HG03139 (cell line): ENCODE data around the gene IL36B.
"Not testable (repeated sequence)": the region's sequence is repeated elsewhere in the genome, so short reads cannot be mapped to it uniquely, and the experiment has no call there.

ENCODE experiments used
- ATAC-seq: cut with Tn5 transposase; IDR thresholded peaks from one replicate; pipeline ENCODE4 v1.9.1; 2021; ENCODE audit not compliant: unreplicated experiment

The IL36B gene

GRCh38 chr2:113052396-113052917, at the start of gene IL36B:
Gene IL36B, minus strand, starts transcription at chr2:113052867.
- no peak for ATAC-seq

GRCh38 chr2:113102133-113102532, 49.5 kb upstream of the IL36B start:
- no peak for ATAC-seq

GRCh38 chr2:113098532-113098931, 45.9 kb upstream of the IL36B start:
- no peak for ATAC-seq

- ATAC-seq, result no peak
Measured at GRCh38 chr2:113098041-113098440, 45.4 kb upstream of the IL36B start.

- ATAC-seq, result not testable (repeated sequence)
Measured at GRCh38 chr2:113096842-113097618, 44.4 kb upstream of the IL36B start.

GRCh38 chr2:113096306-113096705, 43.6 kb upstream of the IL36B start:
- not testable (repeated sequence) for ATAC-seq

- no peak for ATAC-seq
Measured at GRCh38 chr2:113093613-113093977, 40.9 kb upstream of the IL36B start.

- ATAC-seq, result no peak
Measured at GRCh38 chr2:113092864-113093612, 40.4 kb upstream of the IL36B start.

GRCh38 chr2:113091231-113091896, 38.7 kb upstream of the IL36B start:
- no peak for ATAC-seq

GRCh38 chr2:113089916-113090315, 37.2 kb upstream of the IL36B start:
- no peak for ATAC-seq

- ATAC-seq, result no peak
Measured at GRCh38 chr2:113088213-113088992, 35.7 kb upstream of the IL36B start.

- ATAC-seq, result no peak
Measured at GRCh38 chr2:113085542-113085941, 32.9 kb upstream of the IL36B start.

GRCh38 chr2:113084249-113085000, 31.8 kb upstream of the IL36B start:
- ATAC-seq, result no peak

- ATAC-seq, result no peak
Measured at GRCh38 chr2:113083296-113083695, 30.6 kb upstream of the IL36B start.

- no peak for ATAC-seq
Measured at GRCh38 chr2:113081488-113082210, 29.0 kb upstream of the IL36B start.

- ATAC-seq, result no peak
Measured at GRCh38 chr2:113080134-113080533, 27.5 kb upstream of the IL36B start.

- ATAC-seq, result no peak
Measured at GRCh38 chr2:113079131-113079530, 26.5 kb upstream of the IL36B start.

GRCh38 chr2:113078350-113078839, 25.7 kb upstream of the IL36B start:
- no peak for ATAC-seq

GRCh38 chr2:113077921-113078320, 25.3 kb upstream of the IL36B start:
- ATAC-seq, result no peak
